ENCODE measurements around the gene DECR2. TPM values are rescaled to one million over a fixed set of nuclear protein-coding genes. Genes with fewer than 3 reads are reported as not detected.

DECR2 gene
- total and polyA plus RNA-seq, 2 of the 13 experiments (the other 11 are each of a cell fraction or from before 2014, with no cell fraction given), result 36.3 to 44.6 TPM

GRCh38 chr16:401468-402348 is at the start of gene DECR2 (continued):
- TF ChIP-seq GFI1 (CRISPR knock-in tag; IDR thresholded peaks at IDR 0.05; ENCODE audit: borderline replicate concordance) (no peak), ZBTB7B (CRISPR knock-in tag; IDR thresholded peaks at IDR 0.05) (0 out of 2 replicates have a peak, but pooled peaks have one; percentile 26), CENPT (CRISPR knock-in tag; IDR thresholded peaks at IDR 0.05; ENCODE audit: low read depth) (no peak), ZFP36 (IDR thresholded peaks at IDR 0.05; ENCODE audit: borderline replicate concordance, low read depth, low read length, partially characterized antibody) (no peak), CSRNP1 (CRISPR knock-in tag; IDR thresholded peaks at IDR 0.05) (peak; percentile 29; the same call in 1 of the 2 replicates), ZBTB40 (IDR thresholded peaks at IDR 0.05) (no peak), ZBTB40 (CRISPR knock-in tag; IDR thresholded peaks at IDR 0.05) (no peak), CBX2 (IDR thresholded peaks at IDR 0.05; ENCODE audit: low read depth, low read length) (no peak), CBX2 (CRISPR knock-in tag; IDR thresholded peaks at IDR 0.05; ENCODE audit: low read depth) (no peak), AKNA (CRISPR knock-in tag; IDR thresholded peaks at IDR 0.05; ENCODE audit: borderline replicate concordance) (no peak), U2AF1 (optimal IDR thresholded peaks at IDR 0.05; ENCODE audit: low read depth, low read length) (peak; percentile 55), RFX5 (IDR thresholded peaks at IDR 0.05; ENCODE audit: low read depth, low read length) (no peak), HMG20A (CRISPR knock-in tag; IDR thresholded peaks at IDR 0.05; ENCODE audit: borderline replicate concordance) (no peak; the same call in 1 of the 2 replicates)

Data from HepG2 (cell line).